Measurements from ENCODE around the gene NR1D1.
"Not testable (repeated sequence)": the region's sequence is repeated elsewhere in the genome, so short reads cannot be mapped to it uniquely, and the experiment has no call there.

The NR1D1 gene

GRCh38 chr17:40100419-40100668 is at the start of gene NR1D1:
NR1D1 (minus strand) TSS chr17:40100589; CDS start chr17:40100094, 495 bp downstream.
- DNase-seq: no peak

GRCh38 chr17:40148527-40148926 is 48.1 kb upstream of the NR1D1 start:
- no peak for DNase-seq

GRCh38 chr17:40145476-40145875 is 45.1 kb upstream of the NR1D1 start:
- no peak for DNase-seq

GRCh38 chr17:40143166-40143565 is 42.8 kb upstream of the NR1D1 start:
- DNase-seq: not testable (repeated sequence)

- DNase-seq: peak; percentile 3
Measured at GRCh38 chr17:40139566-40140058, 39.2 kb upstream of the NR1D1 start.

- no peak for DNase-seq
Measured at GRCh38 chr17:40135817-40136216, 35.4 kb upstream of the NR1D1 start.

GRCh38 chr17:40134184-40134583 is 33.8 kb upstream of the NR1D1 start:
- DNase-seq: no peak

GRCh38 chr17:40130352-40131042 is 30.1 kb upstream of the NR1D1 start:
- DNase-seq: no peak

- DNase-seq: no peak
Measured at GRCh38 chr17:40129498-40129897, 29.1 kb upstream of the NR1D1 start.

- no peak for DNase-seq
Measured at GRCh38 chr17:40124279-40125141, 24.1 kb upstream of the NR1D1 start.

- DNase-seq: no peak
Measured at GRCh38 chr17:40123811-40124114, 23.4 kb upstream of the NR1D1 start.

GRCh38 chr17:40122999-40123810 is 22.8 kb upstream of the NR1D1 start:
- peak; percentile 55 for DNase-seq

- DNase-seq: no peak
Measured at GRCh38 chr17:40122136-40122998, 22.0 kb upstream of the NR1D1 start.

- peak; percentile 85 for DNase-seq
Measured at GRCh38 chr17:40121181-40122135, 21.1 kb upstream of the NR1D1 start, which contains the start of gene MSL1. MSL1 (plus strand) TSS chr17:40121971; CDS start chr17:40122613, 642 bp downstream.

GRCh38 chr17:40115101-40115436 is 14.7 kb upstream of the NR1D1 start:
- DNase-seq: no peak

- no peak for DNase-seq
Measured at GRCh38 chr17:40113907-40114245, 13.5 kb upstream of the NR1D1 start.

GRCh38 chr17:40113110-40113906 is 12.9 kb upstream of the NR1D1 start:
- peak; percentile 89 for DNase-seq

- no peak for DNase-seq
Measured at GRCh38 chr17:40112718-40113109, 12.3 kb upstream of the NR1D1 start.

GRCh38 chr17:40112191-40112711 is 11.9 kb upstream of the NR1D1 start:
- no peak for DNase-seq

Measured in stimulated activated CD4-positive, alpha-beta T cell treated with anti-CD3 and anti-CD28 coated beads, Interleukin-12 subunit alpha, Interleukin-12 subunit beta, amount 100 ng/mL, for 4 hours (primary cell).